Mesenteric fat pad (tissue), 1 donor: Measurements from ENCODE around the gene GORAB. TPM values are rescaled to one million over a fixed set of nuclear protein-coding genes. Genes with fewer than 3 reads are reported as not detected.

Experiments
- DNase-seq: peaks from one replicate; pipeline ENCODE4 v3.0.0-alpha.2; 2020; ENCODE audit warnings: low spot score
- total RNA-seq: library from RNA; stranded (reverse); fragmentation: NEBNext Ultra II Directional; extraction: Animal tissue kit (Norgen Biotek cat#: 25700); gene quantifications from one replicate; pipeline ENCODE4 v1.2.1, GENCODE V29; 2021
- donor health status: DM: yes; HTN: yes; CAD: no.

Gene GORAB
- total RNA-seq, 1 donor from 2014 or later, result 8.9 TPM

DNA sequence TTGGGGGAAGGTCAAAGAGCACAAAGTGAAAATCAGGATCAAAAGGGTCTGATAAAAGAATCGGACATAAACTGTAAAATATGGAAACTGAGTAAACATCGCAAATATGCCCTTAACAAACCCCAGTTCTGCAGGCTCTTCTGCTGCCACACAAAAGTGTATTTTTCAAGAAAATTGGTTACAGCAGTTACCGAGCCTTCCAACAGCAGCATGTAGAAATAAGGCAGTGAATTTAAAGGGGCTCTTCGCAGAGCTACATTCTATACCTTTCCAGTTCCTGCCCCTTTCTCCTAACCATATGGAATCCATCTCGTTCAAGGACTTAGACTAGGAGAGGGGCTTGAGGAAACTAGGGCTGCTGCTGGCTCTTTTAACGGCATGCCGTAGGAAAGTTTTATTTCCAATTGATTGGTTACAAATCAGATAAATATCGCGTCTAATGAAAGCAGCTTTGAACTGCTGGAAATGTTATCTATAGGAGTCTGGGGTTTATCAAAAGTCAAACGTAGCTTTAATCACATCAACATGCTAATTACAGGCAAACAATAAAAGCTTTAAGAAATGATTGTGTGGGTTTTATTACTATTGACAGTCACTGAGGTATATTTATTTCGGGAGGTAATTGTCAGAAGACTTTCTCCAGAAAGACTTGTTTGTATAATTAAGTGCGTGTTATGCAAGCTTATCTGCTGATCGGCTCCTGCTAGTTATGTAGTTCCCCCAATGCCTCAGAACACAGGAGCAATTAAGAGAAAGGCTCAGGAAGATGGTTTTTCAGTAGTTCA, 59.1 kb downstream of the GORAB start:
- DNase-seq, result no peak

DNA sequence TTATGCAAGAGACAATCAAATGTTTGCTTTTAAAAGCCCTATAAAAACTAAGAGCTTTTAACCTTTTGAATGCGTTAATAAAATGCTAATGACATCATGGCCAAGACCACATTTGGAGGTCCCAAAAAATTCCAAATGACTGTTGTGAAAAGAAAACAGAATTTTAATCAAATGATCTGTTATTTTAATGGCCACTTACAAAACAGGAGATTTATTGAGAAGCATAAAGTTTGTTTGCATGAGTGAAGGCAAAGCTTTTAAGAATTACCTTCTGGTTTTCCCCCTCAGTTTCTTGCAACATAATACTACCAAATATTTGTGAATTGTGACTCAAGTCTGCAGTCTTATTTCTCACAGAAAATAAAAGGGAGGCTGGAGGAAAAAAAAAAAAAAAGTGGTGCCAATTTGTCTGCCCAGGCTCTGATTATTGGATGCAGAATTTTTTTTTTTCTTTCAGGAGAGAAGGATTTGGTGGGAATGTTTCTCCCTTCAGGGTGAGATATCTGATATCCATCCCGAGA, 60.7 kb downstream of the GORAB start:
- no peak for DNase-seq

DNA sequence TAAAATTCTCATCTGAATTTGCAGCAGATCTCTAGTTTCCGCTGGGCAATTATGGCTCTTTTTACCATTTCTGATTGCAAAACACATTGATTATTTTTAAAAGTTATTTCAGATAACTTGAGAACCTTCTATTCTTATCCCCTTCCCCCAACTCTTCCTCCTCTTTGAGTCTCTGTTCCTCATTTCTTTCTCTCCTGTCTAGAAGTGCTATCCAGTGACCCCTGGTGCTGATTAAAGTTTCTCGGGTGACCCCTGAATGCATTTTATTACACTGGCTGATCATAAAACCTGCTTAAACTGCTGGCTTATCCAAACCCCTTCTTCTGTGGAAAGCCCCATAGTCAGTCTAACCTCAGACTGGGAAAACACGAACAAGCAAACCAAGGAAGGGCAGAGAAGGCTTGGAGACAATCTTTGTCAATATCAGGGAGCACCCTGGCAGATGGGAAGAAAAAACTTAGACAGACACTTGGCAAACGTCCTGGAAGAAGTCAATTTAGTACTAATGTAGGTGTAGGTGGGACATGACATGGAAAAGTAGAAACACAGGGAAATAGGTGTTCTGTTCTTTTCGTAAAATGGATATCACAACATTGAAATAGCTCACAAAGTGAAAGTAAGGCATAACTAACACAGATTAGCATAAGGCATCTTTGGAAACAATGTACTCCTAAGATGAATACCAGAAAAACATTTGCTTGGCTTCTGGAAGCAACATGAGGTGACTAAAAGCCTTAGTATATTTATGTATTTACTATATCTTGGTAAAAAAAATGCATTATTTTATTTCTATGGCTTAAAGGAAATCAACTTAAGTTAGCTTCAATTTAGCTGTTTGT, 61.4 kb downstream of the GORAB start:
- no peak for DNase-seq

DNA sequence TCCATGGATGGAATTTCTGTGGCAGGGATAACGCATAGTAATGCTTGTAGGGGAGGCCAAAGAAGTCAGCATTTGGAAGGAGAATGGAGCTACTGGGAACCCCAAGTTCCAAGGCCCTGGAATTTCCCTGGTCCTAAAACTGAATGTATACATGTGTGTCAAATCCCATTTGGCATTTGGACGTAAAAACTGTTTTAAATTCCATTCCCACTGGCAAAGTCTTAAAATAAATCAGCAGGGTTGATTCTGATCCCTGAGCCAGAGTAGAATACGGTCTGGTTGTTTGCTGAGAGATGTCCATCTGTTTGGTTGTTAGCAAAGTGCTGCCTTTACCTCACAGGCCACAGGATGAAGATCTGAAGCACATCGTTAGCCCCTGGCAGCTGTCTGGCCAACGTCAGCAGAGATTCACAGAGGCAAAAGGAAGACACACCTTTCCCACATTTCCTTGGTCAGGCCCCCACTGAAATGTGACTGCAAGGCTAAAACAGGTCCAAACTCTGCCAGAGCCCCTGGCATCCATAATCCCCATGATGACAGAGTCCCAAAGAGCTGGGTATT, 62.2 kb downstream of the GORAB start:
- DNase-seq, result no peak

DNA sequence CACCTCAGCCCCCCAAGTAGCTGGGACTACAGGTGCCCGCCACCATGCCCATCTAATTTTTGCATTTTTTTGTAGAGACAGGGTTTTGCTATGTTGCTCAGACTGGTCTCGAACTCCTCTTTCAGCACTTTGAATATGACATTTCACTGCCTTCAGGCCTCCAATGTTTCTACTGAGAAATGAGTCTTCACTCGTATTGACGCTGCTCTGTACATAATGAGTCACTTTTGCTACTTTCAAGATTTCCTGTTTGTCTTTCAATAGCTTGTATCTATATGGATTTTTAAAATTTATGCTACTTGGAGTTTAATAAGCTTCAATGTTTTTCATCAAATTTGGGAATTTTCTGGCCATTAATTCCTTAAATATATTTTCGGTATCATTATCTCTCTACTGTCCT, 64.7 kb downstream of the GORAB start:
- DNase-seq, result no peak

DNA sequence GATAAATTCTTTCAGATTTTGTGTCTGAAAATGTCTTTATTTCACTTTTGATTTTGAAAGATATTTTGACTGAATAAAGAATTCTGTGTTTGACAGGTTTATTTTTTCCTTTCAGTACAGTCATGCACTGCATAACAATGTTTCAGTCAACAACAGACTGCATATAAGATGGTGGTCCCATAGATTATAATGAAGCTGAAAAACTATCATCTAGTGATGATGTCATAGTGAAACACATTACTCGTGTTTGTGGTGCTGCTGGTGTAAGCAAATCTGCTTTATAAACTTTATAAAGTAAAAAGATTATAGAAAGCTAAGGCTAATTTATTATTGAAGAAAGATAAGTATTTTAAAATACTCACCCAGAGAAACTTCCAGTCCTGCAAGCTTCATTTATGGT, 66.7 kb downstream of the GORAB start:
- no peak for DNase-seq

DNA sequence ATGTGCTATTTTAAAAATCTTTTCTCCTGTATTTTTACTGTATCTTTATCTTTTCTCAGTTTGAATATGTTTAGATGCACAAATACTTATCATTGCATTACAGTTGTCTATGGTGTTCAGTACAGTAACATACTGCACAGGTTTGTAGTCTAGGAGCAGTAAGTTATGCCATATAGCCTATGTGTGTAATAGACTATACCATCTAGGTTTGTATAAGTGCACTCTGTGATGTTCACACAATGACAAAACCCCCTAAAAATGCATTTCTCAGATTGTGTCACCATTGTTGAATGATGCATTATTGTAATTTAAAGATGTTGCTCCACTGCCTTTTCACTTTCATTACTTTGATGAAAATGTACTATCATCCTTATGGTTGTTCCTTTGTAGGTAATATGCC, 67.1 kb downstream of the GORAB start:
- DNase-seq, result no peak

DNA sequence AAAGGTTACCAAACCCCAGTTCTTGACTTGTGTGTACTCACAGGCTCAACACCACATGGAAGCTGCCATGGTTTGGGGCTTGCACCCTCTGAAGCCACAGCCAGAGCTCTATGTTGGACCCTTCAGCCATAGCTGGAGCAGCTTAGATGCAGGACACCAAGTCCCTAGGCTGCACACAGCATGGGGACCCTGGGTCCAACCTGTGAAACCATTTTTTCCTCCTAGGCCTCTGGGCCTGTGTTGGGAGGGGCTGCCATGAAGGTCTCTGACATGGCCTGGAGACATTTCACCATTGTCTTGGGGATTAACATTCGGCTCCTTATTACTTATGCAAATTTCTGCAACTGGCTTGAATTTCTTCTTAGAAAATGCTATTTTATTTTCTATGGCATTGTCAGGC, 69.9 kb downstream of the GORAB start:
- DNase-seq, result no peak

Other genes starting within 250 kb of the GORAB start
- 46.2 TPM for gene PRRX1, start 132.0 kb downstream of the GORAB start, total RNA-seq